Measurements from ENCODE around the gene GRSF1. TPM values are rescaled to one million over a fixed set of nuclear protein-coding genes. Genes with fewer than 3 reads are reported as not detected.
"Not testable (repeated sequence)": the region's sequence is repeated elsewhere in the genome, so short reads cannot be mapped to it uniquely, and the experiment has no call there.

GRSF1 gene
- total RNA-seq = 105 TPM
- long read RNA-seq, full-length matches to known transcripts = 319 of 352 reads
- long read RNA-seq, partial matches to known transcripts = 13 of 352 reads
- long read RNA-seq, other reads (novel, unspliced or antisense) = 20 of 352 reads

GRCh38 chr4:70839589-70840093 lies at the start of gene GRSF1:
Gene GRSF1 (minus strand): TSS chr4:70839890. CDS start chr4:70839827, 63 bp downstream.
- DNase-seq (peak; percentile 96), ATAC-seq (peak; percentile 97)
- intact Hi-C loops (cut with micrococcal nuclease) = no loop called here

- DNase-seq = no peak
- intact Hi-C loops (cut with micrococcal nuclease) = no loop called here
- ATAC-seq = peak; percentile 60
Measured at GRCh38 chr4:70885174-70885573, 45.5 kb upstream of the GRSF1 start.

- no peak for ATAC-seq
- no peak for DNase-seq
- intact Hi-C loops (cut with micrococcal nuclease) = no loop called here
Measured at GRCh38 chr4:70880739-70881138, 41.0 kb upstream of the GRSF1 start.

GRCh38 chr4:70877556-70877955 lies 37.9 kb upstream of the GRSF1 start:
- DNase-seq (no peak), ATAC-seq (no peak)
- intact Hi-C loops (cut with micrococcal nuclease) = no loop called here

- intact Hi-C loops (cut with micrococcal nuclease) = no loop called here
- DNase-seq (no peak), ATAC-seq (no peak)
Measured at GRCh38 chr4:70874268-70875156, 34.8 kb upstream of the GRSF1 start.

GRCh38 chr4:70873216-70873615 lies 33.5 kb upstream of the GRSF1 start:
- ATAC-seq = no peak
- intact Hi-C loops (cut with micrococcal nuclease) = no loop called here

GRCh38 chr4:70868778-70869177 lies 29.1 kb upstream of the GRSF1 start:
- DNase-seq = no peak
- intact Hi-C loops (cut with micrococcal nuclease) = no loop called here
- ATAC-seq = no peak

More at GRCh38 chr4:70873216-70873615, 33.5 kb upstream of the GRSF1 start:
- no peak for DNase-seq

- ATAC-seq (peak; percentile 44), DNase-seq (no peak)
- intact Hi-C loops (cut with micrococcal nuclease) = no loop called here
Measured at GRCh38 chr4:70863099-70863790, 23.6 kb upstream of the GRSF1 start.

GRCh38 chr4:70859066-70859465 lies 19.4 kb upstream of the GRSF1 start:
- ATAC-seq = no peak
- intact Hi-C loops (cut with micrococcal nuclease) = no loop called here
- DNase-seq = no peak

GRCh38 chr4:70858454-70858853 lies 18.8 kb upstream of the GRSF1 start:
- intact Hi-C loops (cut with micrococcal nuclease) = no loop called here
- ATAC-seq = no peak
- DNase-seq = no peak

GRCh38 chr4:70855464-70855863 lies 15.8 kb upstream of the GRSF1 start:
- no peak for ATAC-seq

GRCh38 chr4:70849291-70849690 lies 9.6 kb upstream of the GRSF1 start:
- ATAC-seq (no peak), DNase-seq (no peak)
- intact Hi-C loops (cut with micrococcal nuclease) = no loop called here

More at GRCh38 chr4:70855464-70855863, 15.8 kb upstream of the GRSF1 start:
- no peak for DNase-seq
- intact Hi-C loops (cut with micrococcal nuclease) = no loop called here

- ATAC-seq = no peak
Measured at GRCh38 chr4:70844180-70844579, 4.5 kb upstream of the GRSF1 start.

GRCh38 chr4:70842761-70843435 lies 3.2 kb upstream of the GRSF1 start:
- intact Hi-C loops (cut with micrococcal nuclease) = no loop called here

More at GRCh38 chr4:70844180-70844579, 4.5 kb upstream of the GRSF1 start:
- intact Hi-C loops (cut with micrococcal nuclease) = no loop called here
- DNase-seq = no peak

GRCh38 chr4:70841951-70842350 lies 2.3 kb upstream of the GRSF1 start:
- no peak for ATAC-seq
- intact Hi-C loops (cut with micrococcal nuclease) = no loop called here
- DNase-seq = no peak

More at GRCh38 chr4:70842761-70843435, 3.2 kb upstream of the GRSF1 start:
- DNase-seq (no peak), ATAC-seq (no peak)

- intact Hi-C loops (cut with micrococcal nuclease) = no loop called here
- ATAC-seq = no peak
Measured at GRCh38 chr4:70841211-70841610, 1.5 kb upstream of the GRSF1 start.

GRCh38 chr4:70840631-70841030 lies 941 bp upstream of the GRSF1 start:
- intact Hi-C loops (cut with micrococcal nuclease); DNase-seq; ATAC-seq: not testable (repeated sequence)

More at GRCh38 chr4:70841211-70841610, 1.5 kb upstream of the GRSF1 start:
- no peak for DNase-seq

- peak; percentile 3 for ATAC-seq
- intact Hi-C loops (cut with micrococcal nuclease) = not testable (repeated sequence)
- DNase-seq = peak; percentile 74
Measured at GRCh38 chr4:70840137-70840536, 447 bp upstream of the GRSF1 start.

All from left ventricle myocardium superior (tissue), 1 donor.